ENCODE measurements around the gene DDRGK1.

DNA sequence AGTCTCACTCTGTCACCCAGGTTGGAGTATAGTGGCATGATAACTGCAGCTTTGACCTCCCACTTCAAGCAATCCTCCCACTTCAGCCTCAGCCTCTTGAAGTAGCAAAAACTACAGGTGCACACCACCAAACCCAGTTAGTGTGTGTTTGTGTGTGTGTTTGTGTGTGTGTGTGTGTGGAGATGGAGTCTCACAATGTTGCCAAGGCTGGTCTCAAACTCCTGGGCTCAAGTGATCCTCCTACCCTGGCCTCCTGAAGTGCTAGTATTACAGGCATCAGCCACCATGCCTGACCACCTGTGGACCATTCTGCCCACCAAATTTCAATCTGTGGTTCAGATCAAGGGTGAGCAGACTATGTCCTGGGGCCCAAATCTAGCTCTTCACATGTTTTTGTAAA is 53.6 kb downstream of the DDRGK1 start:
- TF ChIP-seq, protein P1, sequence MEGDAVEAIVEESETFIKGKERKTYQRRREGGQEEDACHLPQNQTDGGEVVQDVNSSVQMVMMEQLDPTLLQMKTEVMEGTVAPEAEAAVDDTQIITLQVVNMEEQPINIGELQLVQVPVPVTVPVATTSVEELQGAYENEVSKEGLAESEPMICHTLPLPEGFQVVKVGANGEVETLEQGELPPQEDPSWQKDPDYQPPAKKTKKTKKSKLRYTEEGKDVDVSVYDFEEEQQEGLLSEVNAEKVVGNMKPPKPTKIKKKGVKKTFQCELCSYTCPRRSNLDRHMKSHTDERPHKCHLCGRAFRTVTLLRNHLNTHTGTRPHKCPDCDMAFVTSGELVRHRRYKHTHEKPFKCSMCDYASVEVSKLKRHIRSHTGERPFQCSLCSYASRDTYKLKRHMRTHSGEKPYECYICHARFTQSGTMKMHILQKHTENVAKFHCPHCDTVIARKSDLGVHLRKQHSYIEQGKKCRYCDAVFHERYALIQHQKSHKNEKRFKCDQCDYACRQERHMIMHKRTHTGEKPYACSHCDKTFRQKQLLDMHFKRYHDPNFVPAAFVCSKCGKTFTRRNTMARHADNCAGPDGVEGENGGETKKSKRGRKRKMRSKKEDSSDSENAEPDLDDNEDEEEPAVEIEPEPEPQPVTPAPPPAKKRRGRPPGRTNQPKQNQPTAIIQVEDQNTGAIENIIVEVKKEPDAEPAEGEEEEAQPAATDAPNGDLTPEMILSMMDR (IDR thresholded peaks at IDR 0.05; ENCODE audit: poor library complexity) = no peak
- no peak for TF ChIP-seq EZH2phosphoT487 (IDR thresholded peaks at IDR 0.05; ENCODE audit: low read depth, severe bottlenecking, unreplicated experiment)
